Ovary (tissue), 9 donors: Measurements from ENCODE around the gene TLN1. TPM values are rescaled to one million over a fixed set of nuclear protein-coding genes. Genes with fewer than 3 reads are reported as not detected.

Experiments
- DNase-seq, 5 donors: peaks; one replicate each; pipeline ENCODE4 v3.0.0-alpha.2; 2019 to 2020
- H3K27ac ChIP-seq, 2 donors: fragments of 200-600 bp; one replicate each; pipeline versions ENCODE4 v1.5.1 to v1.8.0; 2019 to 2022
- H3K27me3 ChIP-seq: fragments of 200-600 bp; one replicate; pipeline ENCODE4 v1.8.0; 2022
- H3K36me3 ChIP-seq: fragments of 200-600 bp; sonication (generic); one replicate; pipeline ENCODE4 v1.5.1; 2019
- H3K4me1 ChIP-seq: one replicate; pipeline ENCODE4 v1.8.1; 2013; ENCODE audit warnings: mild to moderate bottlenecking, moderate library complexity; ENCODE audit not compliant: insufficient read depth
- H3K4me3 ChIP-seq: fragments of 200-600 bp; sonication (generic); one replicate; pipeline ENCODE4 v1.5.1; 2017
- H3K9me3 ChIP-seq, 2 donors: fragments of 200-600 bp in 1 of 2; sonication (generic) in 1 of 2; one replicate each; pipeline versions ENCODE4 v1.5.1 to v1.8.1; 2013 to 2019; ENCODE audit warnings: mild to moderate bottlenecking in 1 of 2, moderate library complexity in 1 of 2
- EP300 ChIP-seq: sonication (generic); formaldehyde crosslinking; IDR thresholded peaks from one replicate; pipeline ENCODE4 v1.6.1; 2017; ENCODE audit warnings: antibody characterized with exemption
- POLR2A ChIP-seq: fragments of 450-650 bp; IDR thresholded peaks from one replicate; pipeline ENCODE4 v1.6.1; 2017; ENCODE audit warnings: antibody characterized with exemption, mild to moderate bottlenecking, moderate library complexity
- WGBS, 3 donors: extraction: QIAGEN DNeasy Blood & Tissue Kit in 1 of 3; methylation state at CpG; one replicate each; pipeline versions ENCODE4 v1.1.5 to v1.1.7; 2013 to 2017; 5-methylcytosine and 5-hydroxymethylcytosine counted together
- intact Hi-C, 4 donors: fragments of 100-400 bp; cut with DNase I; formaldehyde crosslinking; loops; one replicate each; pipeline versions ENCODE4 v1.11.0 to v1.15.1; 2022 to 2023
- polyA plus RNA-seq, 2 donors: library from polyadenylated mRNA; stranded (reverse); fragments of 200-250 nt in 1 of 2; fragments of 350-450 nt in 1 of 2; fragmentation: Illumina TruSeq in 1 of 2; extraction: RNeasy Lipid Tissue Mini Kit (QIAGEN cat#74804) in 1 of 2; gene quantifications; one replicate each; pipeline ENCODE4 v1.2.3, GENCODE V29; 2013 to 2014
- total RNA-seq, 7 donors: library from RNA; depleted of rRNA in 2 of 7; stranded (reverse); fragments of >200 nt in 2 of 7; fragmentation: NEBNext Ultra II Directional in 3 of 7; extraction: Animal tissue kit (Norgen Biotek cat#: 25700) in 3 of 7; gene quantifications; one replicate each; pipeline versions ENCODE4 v1.1.0 to v1.2.4, GENCODE V29; 2016 to 2023
- TF ChIP-seq, protein P1 (sequence below), 3 donors: fragments of 450-650 bp in 2 of 3; fragments of 200-600 bp in 1 of 3; IDR thresholded peaks; one replicate each; pipeline versions ENCODE4 v1.5.1 to v1.8.0; 2016 to 2022; ENCODE audit warnings: antibody characterized with exemption in 3 of 3, mild to moderate bottlenecking in 1 of 3
- donor health status: DM: no; HTN: no; CAD: no; lungs with moderate emphysema.
- donor health status: DM: no; HTN: no; CAD: no.
- donor health status: Bipolar disorder and iron deficiency.
- donor health status: DM: yes; HTN: yes; CAD: no.
- donor health status: DM: no; HTN: no; CAD: no.
- donor health status: DM: yes; HTN: yes; CAD: no.

The TLN1 gene
- total and polyA plus RNA-seq, 9 donors = 106 to 344 (median 271) TPM

DNA sequence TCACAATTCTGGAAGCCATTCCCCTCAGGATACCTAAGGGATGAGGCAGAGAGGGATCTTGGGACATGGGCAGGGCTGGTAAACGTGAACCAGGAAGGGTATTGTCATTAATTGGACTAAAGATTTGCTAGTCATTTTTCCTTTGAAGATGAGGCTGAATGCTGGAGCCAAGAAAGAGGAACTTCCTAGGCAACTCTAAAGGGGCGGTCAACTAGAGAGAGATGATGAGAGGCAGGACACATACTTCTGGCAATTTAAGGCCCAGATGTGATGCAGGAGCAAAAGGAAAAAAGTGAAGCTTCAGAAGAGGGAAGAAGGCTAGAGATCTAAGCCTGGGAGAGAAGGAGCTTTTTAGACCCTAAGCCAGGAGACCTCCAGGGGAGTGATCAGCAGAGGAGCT lies 11.5 kb upstream of the TLN1 start:
- DNase-seq = no peak
- Histone ChIP-seq H3K4me1 (peaks cover 18% of the 10 kb centered on the region), H3K27ac (no peak overlapping the region), H3K36me3 (no peaks in the 10 kb centered on the region), H3K4me3 (no peak overlapping the region), H3K9me3 (no peaks in the 10 kb centered on the region), H3K27me3 (no peaks in the 10 kb centered on the region)
- 75 to 78% (median 76%) methylated on average over 2 of the region's 2 CpGs for WGBS, 3 donors
- TF ChIP-seq, protein P1, sequence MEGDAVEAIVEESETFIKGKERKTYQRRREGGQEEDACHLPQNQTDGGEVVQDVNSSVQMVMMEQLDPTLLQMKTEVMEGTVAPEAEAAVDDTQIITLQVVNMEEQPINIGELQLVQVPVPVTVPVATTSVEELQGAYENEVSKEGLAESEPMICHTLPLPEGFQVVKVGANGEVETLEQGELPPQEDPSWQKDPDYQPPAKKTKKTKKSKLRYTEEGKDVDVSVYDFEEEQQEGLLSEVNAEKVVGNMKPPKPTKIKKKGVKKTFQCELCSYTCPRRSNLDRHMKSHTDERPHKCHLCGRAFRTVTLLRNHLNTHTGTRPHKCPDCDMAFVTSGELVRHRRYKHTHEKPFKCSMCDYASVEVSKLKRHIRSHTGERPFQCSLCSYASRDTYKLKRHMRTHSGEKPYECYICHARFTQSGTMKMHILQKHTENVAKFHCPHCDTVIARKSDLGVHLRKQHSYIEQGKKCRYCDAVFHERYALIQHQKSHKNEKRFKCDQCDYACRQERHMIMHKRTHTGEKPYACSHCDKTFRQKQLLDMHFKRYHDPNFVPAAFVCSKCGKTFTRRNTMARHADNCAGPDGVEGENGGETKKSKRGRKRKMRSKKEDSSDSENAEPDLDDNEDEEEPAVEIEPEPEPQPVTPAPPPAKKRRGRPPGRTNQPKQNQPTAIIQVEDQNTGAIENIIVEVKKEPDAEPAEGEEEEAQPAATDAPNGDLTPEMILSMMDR (IDR thresholded peaks at IDR 0.05) = no peak
- TF ChIP-seq EP300 (no peak), POLR2A (no peak)
- intact Hi-C loops = no loop called here

DNA sequence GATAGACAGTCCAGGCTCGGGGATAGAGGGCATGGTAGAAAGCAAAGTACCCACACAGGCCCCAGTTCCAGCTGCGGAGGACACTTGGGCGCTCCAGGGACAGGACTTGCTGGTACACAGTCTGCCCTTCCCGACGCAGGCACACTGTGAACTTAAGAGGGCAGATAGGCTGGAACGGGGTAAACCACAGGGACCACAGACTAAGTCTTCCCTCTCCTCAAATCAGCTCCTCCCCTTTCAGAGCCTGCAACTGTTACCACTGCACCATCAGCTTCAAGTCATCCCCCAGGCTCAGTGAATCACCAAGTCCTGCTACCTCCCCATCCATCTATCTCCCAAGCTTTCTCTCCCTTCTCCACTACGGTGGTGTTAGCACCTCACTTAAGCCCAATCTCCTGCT lies 9.7 kb upstream of the TLN1 start:
- intact Hi-C loops = no loop called here
- 84 to 91% (median 85%) methylated on average over 7 of the region's 7 CpGs for WGBS, 3 donors
- Histone ChIP-seq H3K9me3 (no peaks in the 10 kb centered on the region), H3K36me3 (no peaks in the 10 kb centered on the region), H3K27ac (no peak overlapping the region), H3K27me3 (no peaks in the 10 kb centered on the region), H3K4me1 (peaks cover 5% of the 10 kb centered on the region), H3K4me3 (no peak overlapping the region)
- DNase-seq = no peak
- no peak for TF ChIP-seq POLR2A
- TF ChIP-seq, protein P1 (IDR thresholded peaks at IDR 0.05) = no peak
- no peak for TF ChIP-seq EP300

DNA sequence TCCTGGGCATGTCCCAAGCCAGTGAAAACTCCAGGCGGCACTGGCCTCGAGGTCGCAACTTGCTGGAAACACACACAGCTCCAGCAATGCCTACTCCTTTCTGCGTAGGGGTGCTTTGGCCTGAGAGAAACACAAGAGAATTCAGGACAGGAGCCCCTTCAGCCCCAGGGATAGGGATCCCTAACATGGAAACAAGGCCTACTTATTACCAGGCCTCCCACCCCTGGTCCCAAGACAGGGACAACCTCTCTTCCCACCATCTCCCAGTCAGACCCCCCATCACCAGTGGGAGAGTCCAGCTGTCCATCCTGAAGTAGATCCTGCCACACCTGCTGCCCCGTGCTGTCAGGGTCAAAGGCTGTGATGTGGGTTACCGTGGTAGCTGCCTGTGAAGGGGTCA lies 8.2 kb upstream of the TLN1 start:
- intact Hi-C loops = no loop called here

DNA sequence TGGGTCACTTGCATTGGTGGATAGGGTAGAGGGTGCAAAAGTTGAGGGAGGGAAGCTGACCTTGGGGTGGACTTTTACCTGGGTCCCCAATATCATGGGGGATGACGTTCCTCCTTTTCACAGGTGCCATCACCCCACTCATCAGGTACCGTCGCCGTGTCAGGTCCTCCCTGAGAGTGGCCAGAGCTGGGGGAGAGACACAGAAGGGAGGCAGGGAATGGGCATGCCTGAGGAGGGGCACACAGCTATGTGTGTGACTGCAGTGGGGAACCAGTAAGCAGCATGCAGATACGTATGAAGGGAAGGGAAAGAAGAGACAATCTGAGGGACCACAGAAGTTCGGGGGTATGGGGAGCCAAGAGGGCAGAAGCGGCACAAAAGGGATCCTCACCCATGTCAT lies 6.9 kb upstream of the TLN1 start:
- H3K9me3 ChIP-seq = no peaks in the 10 kb centered on the region
- H3K27me3 ChIP-seq = no peaks in the 10 kb centered on the region
- no peak for DNase-seq
- TF ChIP-seq, protein P1 (IDR thresholded peaks at IDR 0.05) = no peak
- no peak for TF ChIP-seq POLR2A
- TF ChIP-seq EP300 = no peak
- no peak overlapping the region for H3K27ac ChIP-seq
- no peaks in the 10 kb centered on the region for H3K36me3 ChIP-seq
- H3K4me3 ChIP-seq = no peak overlapping the region
- H3K4me1 ChIP-seq = no peaks in the 10 kb centered on the region
- intact Hi-C loops = loop anchor here in 1 of 4 donors (5.0 kb wide), 1 partner anchor 73 kb away; the partner anchor contains the start of gene SPAG8
- WGBS, 3 donors = 77 to 89% (median 81%) methylated on average over 7 of the region's 7 CpGs

More for the DNA sequence above, 8.2 kb upstream of the TLN1 start:
- H3K27ac ChIP-seq = no peak overlapping the region
- no peaks in the 10 kb centered on the region for H3K9me3 ChIP-seq
- H3K4me1 ChIP-seq = no peaks in the 10 kb centered on the region
- H3K27me3 ChIP-seq = no peaks in the 10 kb centered on the region
- DNase-seq = no peak
- H3K4me3 ChIP-seq = no peak overlapping the region
- TF ChIP-seq POLR2A (no peak), EP300 (no peak)
- TF ChIP-seq, protein P1 (IDR thresholded peaks at IDR 0.05) = no peak
- no peaks in the 10 kb centered on the region for H3K36me3 ChIP-seq
- 80 to 86% (median 83%) methylated on average over 6 of the region's 6 CpGs for WGBS, 3 donors
